Omental fat pad (tissue), 4 donors: ENCODE measurements around the gene AP5S1. TPM values are rescaled to one million over a fixed set of nuclear protein-coding genes. Genes with fewer than 3 reads are reported as not detected.
A peak's percentile ranks its signal among the peaks of the same experiment; 100 is the strongest.

ENCODE experiments used
- ATAC-seq: fragments of 150-250 bp; one replicate; pipeline ENCODE4 v1.9.1; 2016; ENCODE audit warnings: mild to moderate bottlenecking, moderate library complexity; ENCODE audit not compliant: low FRiP score
- DNase-seq: peaks from one replicate; pipeline ENCODE4 v3.0.0-alpha.2; 2019; ENCODE audit warnings: low spot score
- total RNA-seq, 4 donors: library from RNA; depleted of rRNA; stranded (reverse); fragments of >200 nt; gene quantifications; one replicate each; pipeline ENCODE4 v1.1.0, GENCODE V29; 2016
- TF ChIP-seq, protein P1 (sequence below), 3 donors: fragments of 450-650 bp; IDR thresholded peaks; one replicate each; pipeline ENCODE4 v1.5.1; 2016 to 2017; ENCODE audit warnings: antibody characterized with exemption in 3 of 3, mild to moderate bottlenecking in 3 of 3, moderate library complexity in 2 of 3

The AP5S1 gene
- total RNA-seq, 4 donors from 2014 or later, result 10.9 to 19.2 (median 11.4) TPM

DNA sequence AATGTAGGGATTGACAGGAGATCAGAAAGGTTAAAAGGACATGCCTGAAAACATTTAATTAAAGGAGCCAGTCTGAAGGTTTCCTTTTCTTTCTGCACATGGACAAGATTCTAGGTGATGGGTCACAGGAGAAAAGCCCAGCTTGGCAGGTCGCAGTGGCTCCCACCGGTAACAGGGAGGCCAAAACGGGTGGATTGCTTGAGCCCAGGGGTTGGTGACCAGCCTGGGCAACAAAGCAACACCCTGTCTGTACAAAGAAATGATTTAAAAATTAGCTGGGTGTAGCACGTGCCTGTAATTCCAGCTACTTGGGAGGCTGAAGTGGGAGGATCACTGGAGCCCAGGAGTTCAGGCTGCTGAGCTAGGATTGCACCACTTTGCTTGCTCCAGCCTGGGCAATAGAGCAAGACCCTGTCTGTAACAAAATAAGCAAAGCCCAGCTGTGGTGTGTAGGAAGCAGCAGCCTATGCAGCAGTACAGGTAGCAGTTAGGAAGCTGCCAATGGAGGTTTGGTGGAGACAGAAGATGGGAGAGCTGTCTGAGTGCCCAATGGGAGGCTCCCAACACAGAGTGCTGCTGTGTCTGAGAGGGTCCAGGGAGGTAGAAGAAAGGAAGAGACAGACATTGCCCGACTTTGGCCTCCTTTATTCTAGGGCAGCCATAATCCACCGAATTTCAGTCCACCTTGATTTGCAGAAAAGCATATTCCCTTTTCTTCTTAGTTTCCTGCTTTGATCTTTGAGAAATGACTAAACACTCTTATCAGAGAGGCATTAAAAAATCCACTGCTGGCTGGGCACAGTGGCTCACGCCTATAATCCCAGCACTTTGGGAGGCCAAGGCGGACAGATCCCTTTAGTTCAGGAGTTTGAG is 7.1 kb upstream of the AP5S1 start:
- ATAC-seq (no peak), DNase-seq (no peak)
- TF ChIP-seq, protein P1, sequence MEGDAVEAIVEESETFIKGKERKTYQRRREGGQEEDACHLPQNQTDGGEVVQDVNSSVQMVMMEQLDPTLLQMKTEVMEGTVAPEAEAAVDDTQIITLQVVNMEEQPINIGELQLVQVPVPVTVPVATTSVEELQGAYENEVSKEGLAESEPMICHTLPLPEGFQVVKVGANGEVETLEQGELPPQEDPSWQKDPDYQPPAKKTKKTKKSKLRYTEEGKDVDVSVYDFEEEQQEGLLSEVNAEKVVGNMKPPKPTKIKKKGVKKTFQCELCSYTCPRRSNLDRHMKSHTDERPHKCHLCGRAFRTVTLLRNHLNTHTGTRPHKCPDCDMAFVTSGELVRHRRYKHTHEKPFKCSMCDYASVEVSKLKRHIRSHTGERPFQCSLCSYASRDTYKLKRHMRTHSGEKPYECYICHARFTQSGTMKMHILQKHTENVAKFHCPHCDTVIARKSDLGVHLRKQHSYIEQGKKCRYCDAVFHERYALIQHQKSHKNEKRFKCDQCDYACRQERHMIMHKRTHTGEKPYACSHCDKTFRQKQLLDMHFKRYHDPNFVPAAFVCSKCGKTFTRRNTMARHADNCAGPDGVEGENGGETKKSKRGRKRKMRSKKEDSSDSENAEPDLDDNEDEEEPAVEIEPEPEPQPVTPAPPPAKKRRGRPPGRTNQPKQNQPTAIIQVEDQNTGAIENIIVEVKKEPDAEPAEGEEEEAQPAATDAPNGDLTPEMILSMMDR (IDR thresholded peaks at IDR 0.05), result no peak

DNA sequence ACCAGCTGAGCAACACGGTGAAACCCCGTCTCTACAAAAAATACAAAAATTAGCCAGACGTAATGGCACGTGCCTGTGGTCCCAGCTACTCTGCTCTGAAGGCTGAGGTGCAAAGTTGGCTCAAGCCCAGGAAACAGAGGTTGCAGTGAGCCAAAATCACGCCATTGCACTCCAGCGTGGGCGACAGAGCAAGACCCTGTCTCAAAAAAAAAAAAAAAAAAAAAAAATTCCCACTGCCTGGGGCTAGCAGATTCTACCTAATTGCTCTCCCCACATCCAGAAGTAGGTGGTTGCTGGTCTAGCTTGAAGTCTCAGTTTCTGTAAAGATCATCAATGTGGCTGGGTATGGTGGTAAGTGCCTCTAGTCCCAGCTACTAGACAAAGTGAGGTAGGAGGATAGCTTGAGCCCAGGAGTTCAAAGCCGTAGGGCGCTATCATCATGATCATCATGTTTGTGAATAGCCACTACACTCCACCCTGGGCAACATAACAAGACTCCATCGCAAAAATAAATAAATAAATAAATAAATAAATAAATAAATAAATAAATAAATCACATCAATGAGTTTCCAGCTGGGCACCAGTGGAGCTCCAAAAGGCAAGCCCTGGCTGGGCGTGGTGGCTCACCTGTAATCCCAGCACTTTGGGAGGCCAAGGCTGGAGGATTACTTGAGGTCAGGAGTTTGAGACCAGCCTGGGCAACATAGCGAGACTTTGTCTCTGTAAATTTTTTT is 6.3 kb upstream of the AP5S1 start:
- no peak for DNase-seq
- no peak for ATAC-seq
- TF ChIP-seq, protein P1 (IDR thresholded peaks at IDR 0.05), result no peak

DNA sequence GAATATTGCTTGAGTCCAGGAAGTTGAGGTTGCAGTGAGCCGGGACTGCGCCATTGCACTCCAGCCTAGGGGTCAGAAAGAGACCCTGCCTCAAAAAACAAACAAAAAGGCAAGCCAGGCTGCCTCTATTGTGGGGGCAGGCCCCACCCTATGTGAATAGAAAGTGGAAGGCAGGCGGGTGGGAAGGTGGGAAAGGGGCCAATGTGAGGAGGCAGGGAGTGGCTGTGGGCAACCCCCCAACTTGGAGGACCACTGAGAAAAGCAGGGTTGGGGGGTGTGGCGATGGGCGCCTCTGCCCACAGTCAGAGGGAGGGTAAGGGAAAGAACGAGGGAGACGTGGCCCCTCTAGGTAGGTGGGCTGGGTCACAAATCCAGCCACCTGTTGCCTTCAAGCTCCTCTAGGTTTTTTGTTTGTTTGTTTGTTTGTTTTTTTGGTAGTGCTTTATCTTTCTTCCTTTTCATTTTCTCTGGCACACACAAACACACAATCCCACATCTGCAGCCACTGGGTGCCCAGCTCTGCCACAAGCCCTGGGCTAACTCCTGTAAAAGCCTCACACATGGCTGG is 5.3 kb upstream of the AP5S1 start:
- DNase-seq, result no peak
- ATAC-seq, result no peak
- TF ChIP-seq, protein P1 (IDR thresholded peaks at IDR 0.05), result no peak

DNA sequence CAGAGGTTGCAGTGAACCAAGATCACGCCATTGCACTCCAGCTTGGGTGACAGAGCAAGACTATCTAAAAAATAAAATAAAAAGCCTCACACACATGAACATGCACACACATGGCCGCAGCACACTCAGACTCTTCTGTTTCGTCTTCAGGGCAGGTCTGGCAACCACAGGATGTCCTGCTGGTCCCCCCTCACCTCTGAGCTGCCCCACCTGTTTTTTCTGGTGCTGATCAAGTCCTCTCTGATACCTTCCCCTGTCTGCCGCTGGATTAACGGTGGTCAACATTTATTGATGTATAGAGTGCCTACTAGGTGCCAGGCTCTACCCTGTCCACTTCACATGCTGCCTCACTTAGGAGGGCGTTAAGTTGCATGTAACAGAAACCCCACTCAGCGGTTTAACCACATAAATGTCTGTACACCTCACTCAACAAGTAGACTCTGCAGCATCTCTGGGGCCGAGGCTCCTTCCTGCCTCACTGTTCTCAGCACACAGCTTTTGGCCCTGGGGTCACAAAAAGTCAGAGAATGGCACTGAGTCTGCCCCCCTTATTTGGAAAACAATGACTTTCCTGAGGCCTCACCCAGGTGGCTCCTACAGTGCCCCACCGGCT is 4.5 kb upstream of the AP5S1 start:
- ATAC-seq, result no peak
- DNase-seq, result no peak
- TF ChIP-seq, protein P1 (IDR thresholded peaks at IDR 0.05), result no peak

DNA sequence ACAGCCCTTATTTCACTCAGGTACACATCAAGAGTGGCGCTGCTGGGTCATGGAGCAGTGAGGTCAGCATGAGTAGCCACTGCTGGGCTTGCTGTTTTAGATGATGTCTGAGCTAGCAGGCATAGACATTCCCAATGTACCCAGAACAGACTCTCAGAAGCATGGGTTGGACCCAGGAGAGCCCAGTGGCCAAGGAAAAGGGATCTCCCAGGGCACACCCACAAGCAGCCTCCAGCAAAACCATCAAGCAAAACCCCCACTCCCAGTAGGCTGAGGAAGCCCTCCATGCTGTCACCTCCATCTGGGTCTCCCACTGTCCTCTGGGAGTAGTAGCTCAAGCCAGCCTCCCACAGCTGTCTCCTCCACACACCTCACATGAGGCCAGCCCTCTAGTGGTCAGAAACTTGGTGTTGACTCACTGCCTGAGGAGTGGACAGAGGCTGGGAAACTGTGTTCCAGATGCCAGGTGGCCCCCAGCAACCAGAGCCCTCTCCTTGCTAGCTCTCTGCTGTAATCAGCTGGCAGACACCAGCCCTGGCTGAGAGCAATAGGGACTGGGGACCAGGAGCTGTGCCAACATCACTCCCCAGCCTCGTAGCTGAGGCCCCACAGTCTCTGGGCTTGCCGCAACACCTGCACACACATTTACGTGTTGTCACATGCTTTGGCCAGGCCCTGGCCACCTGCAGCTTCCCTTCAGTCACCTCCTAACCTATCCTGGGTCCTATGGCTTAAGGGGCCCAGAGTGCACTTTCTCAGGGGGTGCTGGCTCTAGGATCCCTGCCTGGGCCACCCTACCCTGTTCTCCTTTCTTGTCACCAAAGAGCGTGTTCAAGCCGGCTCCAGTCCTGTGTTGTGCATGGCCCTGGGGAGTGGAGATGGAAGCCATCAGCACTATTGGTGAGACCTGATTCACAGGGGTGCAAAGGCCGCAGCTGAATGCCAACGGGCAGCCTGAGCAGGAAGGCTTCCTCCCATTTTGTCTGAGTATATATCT is 1.9 kb upstream of the AP5S1 start:
- DNase-seq, result no peak
- TF ChIP-seq, protein P1 (IDR thresholded peaks at IDR 0.05), result no peak
- peak; percentile 47 for ATAC-seq
